ENCODE results near the gene ZFYVE28. TPM values are rescaled to one million over a fixed set of nuclear protein-coding genes. Genes with fewer than 3 reads are reported as not detected.
A peak's percentile ranks its signal among the peaks of the same experiment; 100 is the strongest.

The ZFYVE28 gene
- total RNA-seq, 1 donor from 2014 or later, result 3.3 TPM

- peaks cover 30% of the 10 kb centered on the region for H3K27me3 Mint-ChIP-seq
- H3K4me1 Mint-ChIP-seq (ENCODE audit: low read depth), result peaks cover 1% of the 10 kb centered on the region
- peak overlapping the region; percentile 61 for H3K4me3 Mint-ChIP-seq (ENCODE audit: low read depth)
- DNase-seq (ENCODE audit: low spot score, unreplicated experiment), result no peak
- no peaks in the 10 kb centered on the region for H3K36me3 Mint-ChIP-seq (ENCODE audit: insufficient read depth)
- H3K9me3 Mint-ChIP-seq (ENCODE audit: low read depth), result no peaks in the 10 kb centered on the region
- H3K27ac Mint-ChIP-seq, result no peak overlapping the region
- TF ChIP-seq CTCF (IDR thresholded peaks at IDR 0.05; ENCODE audit: unreplicated experiment), result no peak
These were observed 43.0 kb upstream of the ZFYVE28 start for GRCh38 chr4:2461246-2461960.

GRCh38 chr4:2459589-2460349, 41.3 kb upstream of the ZFYVE28 start:
- Mint-ChIP-seq H3K9me3 (ENCODE audit: low read depth) (no peaks in the 10 kb centered on the region), H3K27me3 (peaks cover 30% of the 10 kb centered on the region), H3K4me3 (ENCODE audit: low read depth) (no peak overlapping the region), H3K27ac (no peak overlapping the region), H3K36me3 (ENCODE audit: insufficient read depth) (no peaks in the 10 kb centered on the region), H3K4me1 (ENCODE audit: low read depth) (peaks cover 1% of the 10 kb centered on the region)
- TF ChIP-seq CTCF (IDR thresholded peaks at IDR 0.05; ENCODE audit: unreplicated experiment), result no peak
- no peak for DNase-seq (ENCODE audit: low spot score, unreplicated experiment)

GRCh38 chr4:2458546-2459491, 40.4 kb upstream of the ZFYVE28 start:
- H3K9me3 Mint-ChIP-seq (ENCODE audit: low read depth), result no peaks in the 10 kb centered on the region
- H3K27me3 Mint-ChIP-seq, result peaks cover 25% of the 10 kb centered on the region
- DNase-seq (ENCODE audit: low spot score, unreplicated experiment), result no peak
- no peak overlapping the region for H3K4me3 Mint-ChIP-seq (ENCODE audit: low read depth)
- no peaks in the 10 kb centered on the region for H3K36me3 Mint-ChIP-seq (ENCODE audit: insufficient read depth)
- peaks cover 1% of the 10 kb centered on the region for H3K4me1 Mint-ChIP-seq (ENCODE audit: low read depth)
- no peak overlapping the region for H3K27ac Mint-ChIP-seq
- TF ChIP-seq CTCF (IDR thresholded peaks at IDR 0.05; ENCODE audit: unreplicated experiment), result no peak

- no peak for DNase-seq (ENCODE audit: low spot score, unreplicated experiment)
- Mint-ChIP-seq H3K4me1 (ENCODE audit: low read depth) (peaks cover 1% of the 10 kb centered on the region), H3K27ac (no peak overlapping the region), H3K4me3 (ENCODE audit: low read depth) (no peak overlapping the region), H3K36me3 (ENCODE audit: insufficient read depth) (no peaks in the 10 kb centered on the region), H3K9me3 (ENCODE audit: low read depth) (no peaks in the 10 kb centered on the region), H3K27me3 (peaks cover 17% of the 10 kb centered on the region)
- no peak for TF ChIP-seq CTCF (IDR thresholded peaks at IDR 0.05; ENCODE audit: unreplicated experiment)
These were observed 39.2 kb upstream of the ZFYVE28 start for GRCh38 chr4:2457481-2458295.
